Measurements from ENCODE around the gene PCDH15. TPM values are rescaled to one million over a fixed set of nuclear protein-coding genes. Genes with fewer than 3 reads are reported as not detected.

The PCDH15 gene
- total and polyA plus RNA-seq, 2 of the 8 experiments (the other 6 are each of a cell fraction or from before 2014, with no cell fraction given), result 0.11 TPM; not detected in 1

- no peak for TF ChIP-seq HDAC6 (IDR thresholded peaks at IDR 0.05; ENCODE audit: low read depth, low read length)
These were observed 150.5 kb downstream of the PCDH15 start (continued) for GRCh38 chr10:54650547-54650946.
